Neural cell (in vitro differentiated cells): ENCODE results near the gene F3. TPM values are rescaled to one million over a fixed set of nuclear protein-coding genes. Genes with fewer than 3 reads are reported as not detected.

ENCODE experiments used
- H2AFZ ChIP-seq: fragments of 200-600, 300-800 bp; sonication (generic), shearing (Covaris generic); 2 replicates; pipeline ENCODE4 v1.6.0; 2014; ENCODE audit warnings: low read depth, mild to moderate bottlenecking, antibody characterized with exemption, low read length, moderate library complexity
- H3F3A ChIP-seq: fragments of 200-600 bp; shearing (Covaris generic); 2 replicates; pipeline ENCODE4 v1.6.1; 2016; ENCODE audit warnings: mild to moderate bottlenecking, moderate library complexity, mixed read lengths, antibody characterized with exemption, low read length; ENCODE audit not compliant: insufficient read depth, poor library complexity, severe bottlenecking
- H3K27ac ChIP-seq: fragments of 200-600, 300-800 bp; sonication (generic), shearing (Covaris generic); 2 replicates; pipeline ENCODE4 v1.5.1; 2014; ENCODE audit warnings: mild to moderate bottlenecking, low read length, moderate library complexity
- H3K27me3 ChIP-seq: fragments of 300-800, 200-600 bp; sonication (generic), shearing (Covaris generic); 2 replicates; pipeline ENCODE4 v1.6.0; 2014; ENCODE audit warnings: mild to moderate bottlenecking, low read depth, low read length, moderate library complexity; ENCODE audit not compliant: insufficient read depth
- H3K36me3 ChIP-seq: fragments of 300-800, 200-600 bp; sonication (generic), shearing (Covaris generic); 2 replicates; pipeline ENCODE4 v1.5.1; 2014; ENCODE audit warnings: mild to moderate bottlenecking, antibody characterized with exemption, low read length, moderate library complexity; ENCODE audit not compliant: insufficient read depth
- H3K4me2 ChIP-seq: fragments of 300-800, 200-600 bp; sonication (generic), shearing (Covaris generic); 2 replicates; pipeline ENCODE4 v1.6.0; 2014; ENCODE audit warnings: mild to moderate bottlenecking, low read length
- H3K4me3 ChIP-seq: fragments of 300-800, 200-600 bp; sonication (generic), shearing (Covaris generic); 2 replicates; pipeline ENCODE4 v1.5.1; 2014; ENCODE audit warnings: mild to moderate bottlenecking, low read length, moderate library complexity
- H3K79me2 ChIP-seq: fragments of 200-600 bp; shearing (Covaris generic); replicated peaks from 2 replicates; pipeline ENCODE4 v1.6.0; 2014; ENCODE audit warnings: mild to moderate bottlenecking, low read length, moderate library complexity; ENCODE audit not compliant: insufficient read depth
- H3K9ac ChIP-seq: fragments of 300-800, 200-600 bp; sonication (generic), shearing (Covaris generic); 2 replicates; pipeline ENCODE4 v1.6.1; 2016; ENCODE audit warnings: mild to moderate bottlenecking, low read length, mixed read lengths
- H3K9me2 ChIP-seq: fragments of 200-600 bp; shearing (Covaris generic); 2 replicates; pipeline ENCODE4 v1.6.1; 2016; ENCODE audit warnings: mild to moderate bottlenecking, low read length, mixed read lengths; ENCODE audit not compliant: insufficient read depth
- H3K9me3 ChIP-seq: fragments of 200-600, 300-800 bp; sonication (generic), shearing (Covaris generic); 2 replicates; pipeline ENCODE4 v1.6.1; 2016; ENCODE audit warnings: mild to moderate bottlenecking, mixed run types, low read length, moderate library complexity, mixed read lengths
- H4K20me1 ChIP-seq: fragments of 200-600 bp; shearing (Covaris generic); 2 replicates; pipeline ENCODE4 v1.6.1; 2016; ENCODE audit warnings: mild to moderate bottlenecking, mixed run types; ENCODE audit not compliant: insufficient read depth
- EZH2 ChIP-seq: fragments of 200-600, 300-800 bp; shearing (Covaris generic), sonication (generic); IDR thresholded peaks from 2 replicates; pipeline ENCODE4 v1.6.1; 2014; ENCODE audit warnings: antibody characterized with exemption, low read length, borderline replicate concordance, mild to moderate bottlenecking; ENCODE audit not compliant: insufficient read depth, poor library complexity, severe bottlenecking
- MXI1 ChIP-seq: fragments of 450-650 bp; conservative IDR thresholded peaks from 2 replicates; pipeline ENCODE4 v1.6.1; 2014; ENCODE audit warnings: antibody characterized with exemption, mild to moderate bottlenecking; ENCODE audit not compliant: poor library complexity, severe bottlenecking
- POLR2AphosphoS5 ChIP-seq: IDR thresholded peaks from 2 replicates; pipeline ENCODE4 v1.6.1; 2012
- SMC3 ChIP-seq: fragments of 450-650 bp; conservative IDR thresholded peaks from 2 replicates; pipeline ENCODE4 v1.6.1; 2014; ENCODE audit warnings: antibody characterized with exemption, mild to moderate bottlenecking, moderate library complexity; ENCODE audit not compliant: poor library complexity
- polyA minus RNA-seq: library from RNA; depleted of rRNA, polyadenylated mRNA; stranded (reverse); fragments of >200 nt; gene quantifications from 2 replicates; pipeline ENCODE4 v1.2.3, GENCODE V29; 2014
- polyA plus RNA-seq: library from polyadenylated mRNA; depleted of rRNA; stranded (reverse); fragments of >200 nt; gene quantifications from 2 replicates; pipeline ENCODE4 v1.2.3, GENCODE V29; 2014
- TF ChIP-seq, protein P1 (sequence below): fragments of 450-650 bp; IDR thresholded peaks from 2 replicates; pipeline ENCODE4 v1.5.1; 2014; ENCODE audit warnings: antibody characterized with exemption, mild to moderate bottlenecking, moderate library complexity; ENCODE audit not compliant: poor library complexity, severe bottlenecking
- TF ChIP-seq, protein P2 (sequence below): IDR thresholded peaks from 2 replicates; pipeline ENCODE4 v1.6.1; 2012; ENCODE audit warnings: borderline replicate concordance

Gene F3
- 0.10 TPM in 1 of 2 replicates, not detected in the other for polyA plus RNA-seq
- 0.23 TPM in 1 of 2 replicates, not detected in the other for polyA minus RNA-seq

DNA sequence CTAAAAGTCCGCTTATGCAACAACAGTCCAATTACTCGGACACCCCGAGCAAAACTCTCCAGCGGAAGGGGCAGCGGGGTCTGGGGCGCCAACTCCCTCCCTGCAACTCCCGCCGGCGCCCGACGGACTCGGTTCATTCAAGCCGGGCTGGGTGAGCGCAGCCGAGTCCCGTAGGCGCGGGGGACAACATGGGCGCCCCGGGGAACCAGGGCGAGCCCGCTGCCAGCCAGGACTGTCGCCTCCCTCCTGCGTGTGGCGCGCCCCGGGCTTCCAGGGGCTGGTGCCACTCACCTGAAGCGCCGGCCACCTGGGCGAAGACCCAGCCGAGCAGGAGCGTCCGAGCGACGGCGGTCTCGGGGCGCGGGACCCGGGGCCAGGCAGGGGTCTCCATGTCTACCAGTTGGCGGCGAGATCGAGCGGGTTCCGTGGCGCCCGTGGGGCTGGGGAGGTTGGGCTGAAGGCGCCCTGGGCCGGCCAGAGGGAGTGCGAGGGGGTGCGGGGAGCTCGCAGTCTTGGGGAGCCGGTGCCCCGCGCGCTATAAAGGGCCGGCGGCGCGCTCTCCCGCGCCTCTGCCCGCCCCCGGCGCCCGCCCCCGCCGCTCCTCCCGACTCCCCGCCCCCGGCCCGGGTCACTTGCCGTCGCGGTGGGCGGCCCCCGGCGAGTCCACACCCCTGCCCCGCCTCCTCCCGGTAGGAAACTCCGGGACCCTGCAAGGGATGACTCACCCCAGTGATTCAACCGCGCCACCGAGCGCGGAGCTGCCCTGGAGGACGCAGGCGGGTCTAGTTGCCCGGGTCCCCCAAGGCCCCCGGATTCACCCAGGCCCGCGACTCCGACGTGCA, at the start of gene F3:
F3 (minus strand) TSS at position 514 of the 842 bp plus-strand sequence; CDS start at position 391, 123 bp downstream.
- Histone ChIP-seq H3K36me3 (no peaks in the 10 kb centered on the region), H3K27ac (no peak within 1 kb of the TSS), H3K79me2 (no peaks in the 10 kb centered on the region), H3K4me2 (no peak within 1 kb of the TSS), H3K9me3 (no peaks in the 10 kb centered on the region), H3K9me2 (no peaks in the 10 kb centered on the region), H3K9ac (peak within 1 kb of the TSS; percentile 38), H2AFZ (no peak within 1 kb of the TSS), H3F3A (no peaks in the 10 kb centered on the region), H3K27me3 (peaks cover 35% of the 10 kb centered on the region), H3K4me3 (peak within 1 kb of the TSS; percentile 70), H4K20me1 (no peaks in the 10 kb centered on the region)
- no peak for TF ChIP-seq MXI1
- TF ChIP-seq, protein P1, sequence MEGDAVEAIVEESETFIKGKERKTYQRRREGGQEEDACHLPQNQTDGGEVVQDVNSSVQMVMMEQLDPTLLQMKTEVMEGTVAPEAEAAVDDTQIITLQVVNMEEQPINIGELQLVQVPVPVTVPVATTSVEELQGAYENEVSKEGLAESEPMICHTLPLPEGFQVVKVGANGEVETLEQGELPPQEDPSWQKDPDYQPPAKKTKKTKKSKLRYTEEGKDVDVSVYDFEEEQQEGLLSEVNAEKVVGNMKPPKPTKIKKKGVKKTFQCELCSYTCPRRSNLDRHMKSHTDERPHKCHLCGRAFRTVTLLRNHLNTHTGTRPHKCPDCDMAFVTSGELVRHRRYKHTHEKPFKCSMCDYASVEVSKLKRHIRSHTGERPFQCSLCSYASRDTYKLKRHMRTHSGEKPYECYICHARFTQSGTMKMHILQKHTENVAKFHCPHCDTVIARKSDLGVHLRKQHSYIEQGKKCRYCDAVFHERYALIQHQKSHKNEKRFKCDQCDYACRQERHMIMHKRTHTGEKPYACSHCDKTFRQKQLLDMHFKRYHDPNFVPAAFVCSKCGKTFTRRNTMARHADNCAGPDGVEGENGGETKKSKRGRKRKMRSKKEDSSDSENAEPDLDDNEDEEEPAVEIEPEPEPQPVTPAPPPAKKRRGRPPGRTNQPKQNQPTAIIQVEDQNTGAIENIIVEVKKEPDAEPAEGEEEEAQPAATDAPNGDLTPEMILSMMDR = peak; percentile 29

DNA sequence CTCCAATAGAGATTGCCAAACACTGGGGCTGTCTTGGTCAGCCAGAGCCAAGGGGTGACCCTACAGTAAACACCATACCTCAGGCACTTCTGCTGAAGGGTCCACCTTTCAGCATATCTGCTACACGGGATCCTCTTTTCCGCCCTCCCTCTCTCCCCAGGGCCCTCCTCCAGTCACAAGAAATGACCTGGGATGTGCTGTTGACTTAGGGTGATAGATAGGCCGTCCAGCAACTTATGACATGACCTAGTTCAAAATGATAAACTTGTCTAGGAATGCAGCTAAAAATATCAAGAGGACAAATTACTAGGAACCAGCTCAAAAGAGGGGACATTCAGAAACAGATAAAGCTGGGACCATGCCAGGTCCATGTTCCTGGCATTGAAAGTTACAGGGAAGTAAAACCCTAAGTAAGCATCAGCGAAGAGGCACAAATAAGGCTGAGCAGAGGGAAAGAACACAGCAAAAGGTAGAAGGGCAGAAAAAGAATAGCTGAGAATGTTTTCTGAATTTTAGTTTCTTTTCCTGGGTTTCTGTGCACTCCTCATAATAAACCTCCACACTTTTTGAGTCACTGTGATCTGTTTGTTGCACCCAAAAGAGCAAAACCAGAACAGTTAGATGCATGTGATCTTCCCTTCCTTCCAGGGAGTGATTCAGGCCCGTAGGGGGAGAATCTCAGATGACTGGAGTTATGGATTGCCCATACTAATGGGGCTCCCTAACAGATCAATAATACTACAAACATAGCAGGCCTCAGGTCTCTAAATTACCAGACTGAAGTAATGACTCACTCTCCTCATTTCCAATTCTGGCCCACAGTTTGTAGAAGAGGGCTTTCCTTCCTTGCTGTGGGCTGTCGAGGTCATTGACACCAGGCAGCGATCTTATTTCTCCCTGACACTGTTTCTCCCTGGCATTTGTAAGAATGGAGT, 48.9 kb upstream of the F3 start:
- H3K79me2 ChIP-seq = no peaks in the 10 kb centered on the region
- no peaks in the 10 kb centered on the region for H3K36me3 ChIP-seq
- H3K27ac ChIP-seq = no peak overlapping the region
- no peak overlapping the region for H3K4me3 ChIP-seq
- H3K9me3 ChIP-seq = no peaks in the 10 kb centered on the region
- no peak overlapping the region for H3K4me2 ChIP-seq
- H3K9ac ChIP-seq = no peak overlapping the region
- no peaks in the 10 kb centered on the region for H4K20me1 ChIP-seq
- H3F3A ChIP-seq = no peaks in the 10 kb centered on the region
- H2AFZ ChIP-seq = no peak overlapping the region
- no peaks in the 10 kb centered on the region for H3K9me2 ChIP-seq
- TF ChIP-seq SMC3 = no peak
- TF ChIP-seq POLR2AphosphoS5 = no peak
- TF ChIP-seq, protein P2, sequence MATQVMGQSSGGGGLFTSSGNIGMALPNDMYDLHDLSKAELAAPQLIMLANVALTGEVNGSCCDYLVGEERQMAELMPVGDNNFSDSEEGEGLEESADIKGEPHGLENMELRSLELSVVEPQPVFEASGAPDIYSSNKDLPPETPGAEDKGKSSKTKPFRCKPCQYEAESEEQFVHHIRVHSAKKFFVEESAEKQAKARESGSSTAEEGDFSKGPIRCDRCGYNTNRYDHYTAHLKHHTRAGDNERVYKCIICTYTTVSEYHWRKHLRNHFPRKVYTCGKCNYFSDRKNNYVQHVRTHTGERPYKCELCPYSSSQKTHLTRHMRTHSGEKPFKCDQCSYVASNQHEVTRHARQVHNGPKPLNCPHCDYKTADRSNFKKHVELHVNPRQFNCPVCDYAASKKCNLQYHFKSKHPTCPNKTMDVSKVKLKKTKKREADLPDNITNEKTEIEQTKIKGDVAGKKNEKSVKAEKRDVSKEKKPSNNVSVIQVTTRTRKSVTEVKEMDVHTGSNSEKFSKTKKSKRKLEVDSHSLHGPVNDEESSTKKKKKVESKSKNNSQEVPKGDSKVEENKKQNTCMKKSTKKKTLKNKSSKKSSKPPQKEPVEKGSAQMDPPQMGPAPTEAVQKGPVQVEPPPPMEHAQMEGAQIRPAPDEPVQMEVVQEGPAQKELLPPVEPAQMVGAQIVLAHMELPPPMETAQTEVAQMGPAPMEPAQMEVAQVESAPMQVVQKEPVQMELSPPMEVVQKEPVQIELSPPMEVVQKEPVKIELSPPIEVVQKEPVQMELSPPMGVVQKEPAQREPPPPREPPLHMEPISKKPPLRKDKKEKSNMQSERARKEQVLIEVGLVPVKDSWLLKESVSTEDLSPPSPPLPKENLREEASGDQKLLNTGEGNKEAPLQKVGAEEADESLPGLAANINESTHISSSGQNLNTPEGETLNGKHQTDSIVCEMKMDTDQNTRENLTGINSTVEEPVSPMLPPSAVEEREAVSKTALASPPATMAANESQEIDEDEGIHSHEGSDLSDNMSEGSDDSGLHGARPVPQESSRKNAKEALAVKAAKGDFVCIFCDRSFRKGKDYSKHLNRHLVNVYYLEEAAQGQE = no peak
- no peak for TF ChIP-seq EZH2
- TF ChIP-seq MXI1 = no peak
- H3K27me3 ChIP-seq = no peaks in the 10 kb centered on the region
